SKM-1 treated with dmso at 0.1 percent for 144 hours (cell line): ENCODE results near the gene TNS2.
"Not testable (repeated sequence)": the region's sequence is repeated elsewhere in the genome, so short reads cannot be mapped to it uniquely, and the experiment has no call there.

Source experiments
- DNase-seq: peaks from one replicate; lab custom pipeline; 2025; ENCODE audit not compliant: unreplicated experiment; lab: John Stamatoyannopoulos, UW

TNS2 gene

GRCh38 chr12:53093777-53094393 lies 44.0 kb downstream of the TNS2 start:
- peak; percentile 18 for DNase-seq

GRCh38 chr12:53094394-53094787 lies 44.5 kb downstream of the TNS2 start:
- DNase-seq, result no peak

- DNase-seq, result not testable (repeated sequence)
Measured at GRCh38 chr12:53094796-53095595, 45.1 kb downstream of the TNS2 start.

GRCh38 chr12:53095596-53095895 lies 45.7 kb downstream of the TNS2 start:
- not testable (repeated sequence) for DNase-seq

GRCh38 chr12:53096089-53096741 lies 46.4 kb downstream of the TNS2 start:
- no peak for DNase-seq

- DNase-seq, result no peak
Measured at GRCh38 chr12:53096759-53097158, 46.9 kb downstream of the TNS2 start.

- DNase-seq, result no peak
Measured at GRCh38 chr12:53097207-53097563, 47.3 kb downstream of the TNS2 start.

GRCh38 chr12:53097564-53098353 lies 47.9 kb downstream of the TNS2 start, which contains the start of gene IGFBP6:
Gene IGFBP6, plus strand, starts transcription at chr12:53097667. Its CDS starts 51 bp downstream, at chr12:53097718.
- DNase-seq, result no peak

- DNase-seq, result no peak
Measured at GRCh38 chr12:53098354-53098981, 48.6 kb downstream of the TNS2 start.

GRCh38 chr12:53099071-53099882 lies 49.4 kb downstream of the TNS2 start:
- DNase-seq, result peak; percentile 63

GRCh38 chr12:53100466-53101151 lies 50.7 kb downstream of the TNS2 start:
- DNase-seq, result no peak

- no peak for DNase-seq
Measured at GRCh38 chr12:53101266-53101665, 51.4 kb downstream of the TNS2 start.

GRCh38 chr12:53101931-53102781 lies 52.3 kb downstream of the TNS2 start:
- no peak for DNase-seq

GRCh38 chr12:53102883-53103807 lies 53.3 kb downstream of the TNS2 start, which contains the start of gene SOAT2:
Gene SOAT2, plus strand, starts transcription at chr12:53103486. Its CDS starts 92 bp downstream, at chr12:53103578.
- DNase-seq, result no peak

GRCh38 chr12:53103860-53104305 lies 54.0 kb downstream of the TNS2 start:
- DNase-seq, result peak; percentile 64

- no peak for DNase-seq
Measured at GRCh38 chr12:53105256-53105655, 55.4 kb downstream of the TNS2 start.

- no peak for DNase-seq
Measured at GRCh38 chr12:53105712-53106439, 56.0 kb downstream of the TNS2 start.
